HEK293 (cell line): ENCODE measurements around the gene ACAA1.

Source experiments
- CTCF ChIP-seq: fragments of 450-650 bp; formaldehyde crosslinking; IDR thresholded peaks from 2 replicates; pipeline ENCODE4 v1.5.1; 2016; ENCODE audit warnings: missing biosample characterization, missing genetic modification characterization
- MZF1 ChIP-seq: fragments of 450-650 bp; formaldehyde crosslinking; IDR thresholded peaks from 2 replicates; pipeline ENCODE4 v1.5.1; 2017; ENCODE audit warnings: missing biosample characterization, missing genetic modification characterization, borderline replicate concordance
- ZNF174 ChIP-seq: fragments of 450-650 bp; formaldehyde crosslinking; IDR thresholded peaks from 2 replicates; pipeline ENCODE4 v1.5.0; 2017; ENCODE audit warnings: missing biosample characterization, mild to moderate bottlenecking, missing genetic modification characterization
- ZNF184 ChIP-seq: fragments of 450-650 bp; IDR thresholded peaks from 2 replicates; pipeline ENCODE4 v1.5.1; 2018; ENCODE audit warnings: missing biosample characterization, mild to moderate bottlenecking, missing genetic modification characterization
- ZNF416 ChIP-seq: fragments of 450-650 bp; formaldehyde crosslinking; IDR thresholded peaks from 2 replicates; pipeline ENCODE4 v1.5.1; 2016; ENCODE audit warnings: missing biosample characterization, missing genetic modification characterization
- ZNF473 ChIP-seq: fragments of 450-650 bp; formaldehyde crosslinking; IDR thresholded peaks from 2 replicates; pipeline ENCODE4 v1.5.1; 2017; ENCODE audit warnings: missing biosample characterization, missing genetic modification characterization
- ZSCAN5A ChIP-seq: fragments of 450-650 bp; formaldehyde crosslinking; IDR thresholded peaks from 2 replicates; pipeline ENCODE4 v1.5.1; 2016; ENCODE audit warnings: missing biosample characterization, missing genetic modification characterization
- TF ChIP-seq, protein P1 (sequence below): fragments of 450-650 bp; formaldehyde crosslinking; IDR thresholded peaks from 2 replicates; pipeline ENCODE4 v1.5.1; 2016; ENCODE audit warnings: missing biosample characterization, missing genetic modification characterization

DNA sequence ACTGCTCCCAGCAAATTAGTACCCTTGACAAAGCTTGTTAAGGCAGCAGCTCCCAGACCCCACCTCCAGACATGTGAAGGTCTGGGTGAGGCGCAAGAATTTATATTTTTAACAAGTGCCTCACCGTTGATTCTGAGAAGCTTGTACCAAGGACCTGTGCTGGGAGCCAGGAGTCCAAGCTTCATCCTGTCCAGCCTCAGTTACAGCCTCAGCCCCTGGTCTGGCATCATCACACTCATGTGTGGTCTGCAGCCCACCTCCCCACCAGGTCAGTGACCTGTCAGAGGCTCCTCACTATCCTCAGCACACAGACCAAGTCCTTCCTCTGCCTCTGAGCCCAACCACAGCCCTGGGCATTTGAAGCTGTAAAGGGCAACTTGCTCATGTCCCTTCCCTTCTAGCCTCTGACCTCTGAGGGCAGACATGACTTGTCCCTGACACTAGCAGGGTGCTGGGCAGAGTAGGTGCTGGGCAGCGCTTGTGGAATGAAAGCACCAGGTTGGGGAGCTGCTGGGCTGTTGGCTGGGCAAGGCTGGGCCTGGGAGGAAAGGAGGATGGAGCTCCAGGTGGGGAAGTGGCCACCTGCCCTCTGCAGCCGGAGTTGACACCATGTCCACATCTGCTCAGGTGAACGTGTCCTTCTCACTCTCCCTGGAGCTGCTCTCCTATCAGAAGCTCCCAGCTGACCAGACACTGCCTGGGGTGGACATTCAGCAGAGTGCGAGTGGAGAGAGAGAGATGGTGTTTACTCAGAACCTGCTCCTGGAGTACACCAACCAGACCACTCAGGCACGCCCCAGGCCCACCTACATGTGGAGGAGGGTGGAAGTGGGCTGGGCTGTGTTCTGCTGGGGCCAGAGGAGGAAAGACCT lies 16.9 kb downstream of the ACAA1 start:
- TF ChIP-seq ZNF473 (tag by site-specific recombination) (no peak), ZSCAN5A (tag by site-specific recombination) (no peak), ZNF416 (tag by site-specific recombination) (no peak), ZNF184 (tag by site-specific recombination) (no peak), ZNF174 (tag by site-specific recombination) (no peak), CTCF (tag by site-specific recombination) (no peak), MZF1 (tag by site-specific recombination) (no peak)
- TF ChIP-seq, protein P1, sequence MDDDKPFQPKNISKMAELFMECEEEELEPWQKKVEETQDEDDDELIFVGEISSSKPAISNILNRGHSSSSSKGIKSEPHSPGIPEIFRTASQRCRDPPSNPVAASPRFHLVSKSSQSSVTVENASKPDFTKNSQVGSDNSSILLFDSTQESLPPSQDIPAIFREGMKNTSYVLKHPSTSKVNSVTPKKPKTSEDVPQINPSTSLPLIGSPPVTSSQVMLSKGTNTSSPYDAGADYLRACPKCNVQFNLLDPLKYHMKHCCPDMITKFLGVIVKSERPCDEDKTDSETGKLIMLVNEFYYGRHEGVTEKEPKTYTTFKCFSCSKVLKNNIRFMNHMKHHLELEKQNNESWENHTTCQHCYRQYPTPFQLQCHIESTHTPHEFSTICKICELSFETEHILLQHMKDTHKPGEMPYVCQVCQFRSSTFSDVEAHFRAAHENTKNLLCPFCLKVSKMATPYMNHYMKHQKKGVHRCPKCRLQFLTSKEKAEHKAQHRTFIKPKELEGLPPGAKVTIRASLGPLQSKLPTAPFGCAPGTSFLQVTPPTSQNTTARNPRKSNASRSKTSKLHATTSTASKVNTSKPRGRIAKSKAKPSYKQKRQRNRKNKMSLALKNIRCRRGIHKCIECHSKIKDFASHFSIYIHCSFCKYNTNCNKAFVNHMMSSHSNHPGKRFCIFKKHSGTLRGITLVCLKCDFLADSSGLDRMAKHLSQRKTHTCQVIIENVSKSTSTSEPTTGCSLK (tag by site-specific recombination) = no peak
